Osteoblast (primary cell): ENCODE data around the gene TPRN. TPM values are rescaled to one million over a fixed set of nuclear protein-coding genes. Genes with fewer than 3 reads are reported as not detected.

Source experiments
- DNase-seq: peaks from one replicate; pipeline ENCODE4 v3.0.0; 2011; ENCODE audit warnings: low spot score, mixed read lengths; ENCODE audit not compliant: insufficient read length; ENCODE audit errors: missing footprints
- H2AFZ ChIP-seq: 2 replicates; pipeline ENCODE4 v1.6.0; 2011; ENCODE audit warnings: mild to moderate bottlenecking, low read length
- H3K27ac ChIP-seq: 2 replicates; pipeline ENCODE4 v1.5.1; 2011; ENCODE audit warnings: mild to moderate bottlenecking, low read depth, low read length, moderate library complexity
- H3K27me3 ChIP-seq: 2 replicates; pipeline ENCODE4 v1.6.0; 2012; ENCODE audit warnings: mild to moderate bottlenecking, control low read depth, inconsistent platforms, low read length, moderate library complexity; ENCODE audit not compliant: insufficient read depth
- H3K36me3 ChIP-seq: 2 replicates; pipeline ENCODE4 v1.5.1; 2011; ENCODE audit warnings: mild to moderate bottlenecking, low read length, control low read depth, moderate library complexity; ENCODE audit not compliant: insufficient read depth
- H3K4me1 ChIP-seq: 2 replicates; pipeline ENCODE4 v1.5.1; 2011; ENCODE audit warnings: mild to moderate bottlenecking, low read length, control low read depth, moderate library complexity; ENCODE audit not compliant: insufficient read depth
- H3K4me2 ChIP-seq: 2 replicates; pipeline ENCODE4 v1.6.0; 2011; ENCODE audit warnings: mild to moderate bottlenecking, low read length; ENCODE audit not compliant: insufficient read depth
- H3K4me3 ChIP-seq: fragments of 200-600 bp; sonication (generic); 3 replicates; pipeline ENCODE4 v1.5.1; 2012; ENCODE audit warnings: mild to moderate bottlenecking, low read length, inconsistent platforms; ENCODE audit not compliant: insufficient read depth
- H3K79me2 ChIP-seq: 2 replicates; pipeline ENCODE4 v1.6.0; 2012; ENCODE audit warnings: mild to moderate bottlenecking, low read length, control low read depth, inconsistent platforms; ENCODE audit not compliant: insufficient read depth
- H3K9me3 ChIP-seq: 2 replicates; pipeline ENCODE4 v1.5.1; 2011; ENCODE audit warnings: low read depth, low read length, control low read depth
- H4K20me1 ChIP-seq: 2 replicates; pipeline ENCODE4 v1.6.0; 2012; ENCODE audit warnings: mild to moderate bottlenecking, low read length, control low read depth; ENCODE audit not compliant: insufficient read depth
- CTCF ChIP-seq: IDR thresholded peaks from 2 replicates; pipeline ENCODE4 v1.5.1; 2011; ENCODE audit warnings: mild to moderate bottlenecking, low read depth, low read length, moderate library complexity; ENCODE audit errors: extremely low read depth
- total RNA-seq: library from RNA; depleted of rRNA; stranded (reverse); fragments of >200 nt; gene quantifications from 2 replicates; pipeline ENCODE4 v1.2.3, GENCODE V29; 2012

The TPRN gene
- total RNA-seq, 1 donor = 10.5 TPM

- TF ChIP-seq CTCF = no peak
- H3K27ac ChIP-seq = no peak overlapping the region
- DNase-seq = peak; percentile 89
- H3K27me3 ChIP-seq = peaks cover 11% of the 10 kb centered on the region
- no peaks in the 10 kb centered on the region for H3K4me1 ChIP-seq
- no peaks in the 10 kb centered on the region for H3K9me3 ChIP-seq
- peaks cover 12% of the 10 kb centered on the region for H4K20me1 ChIP-seq
- no peak overlapping the region for H3K4me3 ChIP-seq
- no peaks in the 10 kb centered on the region for H3K79me2 ChIP-seq
- H3K36me3 ChIP-seq = no peaks in the 10 kb centered on the region
- H3K4me2 ChIP-seq = no peak overlapping the region
- H2AFZ ChIP-seq = no peak overlapping the region
These were observed 25.7 kb downstream of the TPRN start for GRCh38 chr9:137174722-137175293.

DNA sequence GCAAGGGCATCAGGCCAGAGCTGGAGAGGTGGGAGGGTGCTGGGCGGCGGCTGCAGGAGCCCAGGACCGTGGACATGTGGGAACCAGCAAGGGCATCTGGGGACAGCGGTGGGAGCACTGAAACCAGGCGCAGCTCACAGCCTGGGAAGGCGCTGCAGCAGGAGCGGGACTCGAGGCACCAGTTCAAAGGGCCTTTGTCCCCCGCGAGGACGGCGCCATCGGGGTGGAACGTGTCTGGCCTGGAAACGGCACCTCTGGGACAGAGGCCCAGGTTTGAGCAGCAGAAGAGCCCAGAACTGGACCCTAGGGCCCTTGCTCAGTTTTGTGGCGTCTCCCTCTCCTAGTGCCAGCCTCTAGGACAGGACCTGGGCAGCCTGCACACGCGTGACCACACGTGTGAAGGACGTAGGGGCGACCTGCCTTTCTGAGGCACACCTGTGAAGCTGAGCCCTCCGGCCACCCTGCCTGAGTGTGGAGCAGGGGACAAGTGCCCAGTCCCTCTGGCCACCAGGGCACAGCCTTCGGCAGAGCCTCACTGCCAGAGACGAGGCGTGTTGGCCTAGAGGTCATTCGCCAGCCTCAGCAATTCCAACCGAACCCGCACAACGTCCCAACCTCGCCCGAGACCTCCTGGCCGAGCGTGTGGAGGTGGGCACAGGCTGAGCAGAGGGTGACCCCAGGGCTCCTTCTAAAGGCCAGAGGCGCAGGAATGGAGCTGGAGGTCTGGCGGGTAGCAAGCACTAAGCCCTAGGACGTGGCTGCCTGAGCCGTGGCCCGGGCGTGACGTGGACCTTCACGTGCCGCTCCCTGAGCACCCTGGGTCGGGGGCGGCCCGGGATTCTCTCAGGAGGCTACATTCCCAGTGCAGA lies 26.5 kb downstream of the TPRN start:
- no peak for TF ChIP-seq CTCF
- H4K20me1 ChIP-seq = peaks cover 9% of the 10 kb centered on the region
- no peak overlapping the region for H3K27ac ChIP-seq
- H2AFZ ChIP-seq = no peak overlapping the region
- H3K4me2 ChIP-seq = no peak overlapping the region
- peaks cover 19% of the 10 kb centered on the region for H3K27me3 ChIP-seq
- H3K4me3 ChIP-seq = no peak overlapping the region
- peak; percentile 91 for DNase-seq
- no peaks in the 10 kb centered on the region for H3K9me3 ChIP-seq
- H3K79me2 ChIP-seq = no peaks in the 10 kb centered on the region
- H3K36me3 ChIP-seq = no peaks in the 10 kb centered on the region
- H3K4me1 ChIP-seq = no peaks in the 10 kb centered on the region

DNA sequence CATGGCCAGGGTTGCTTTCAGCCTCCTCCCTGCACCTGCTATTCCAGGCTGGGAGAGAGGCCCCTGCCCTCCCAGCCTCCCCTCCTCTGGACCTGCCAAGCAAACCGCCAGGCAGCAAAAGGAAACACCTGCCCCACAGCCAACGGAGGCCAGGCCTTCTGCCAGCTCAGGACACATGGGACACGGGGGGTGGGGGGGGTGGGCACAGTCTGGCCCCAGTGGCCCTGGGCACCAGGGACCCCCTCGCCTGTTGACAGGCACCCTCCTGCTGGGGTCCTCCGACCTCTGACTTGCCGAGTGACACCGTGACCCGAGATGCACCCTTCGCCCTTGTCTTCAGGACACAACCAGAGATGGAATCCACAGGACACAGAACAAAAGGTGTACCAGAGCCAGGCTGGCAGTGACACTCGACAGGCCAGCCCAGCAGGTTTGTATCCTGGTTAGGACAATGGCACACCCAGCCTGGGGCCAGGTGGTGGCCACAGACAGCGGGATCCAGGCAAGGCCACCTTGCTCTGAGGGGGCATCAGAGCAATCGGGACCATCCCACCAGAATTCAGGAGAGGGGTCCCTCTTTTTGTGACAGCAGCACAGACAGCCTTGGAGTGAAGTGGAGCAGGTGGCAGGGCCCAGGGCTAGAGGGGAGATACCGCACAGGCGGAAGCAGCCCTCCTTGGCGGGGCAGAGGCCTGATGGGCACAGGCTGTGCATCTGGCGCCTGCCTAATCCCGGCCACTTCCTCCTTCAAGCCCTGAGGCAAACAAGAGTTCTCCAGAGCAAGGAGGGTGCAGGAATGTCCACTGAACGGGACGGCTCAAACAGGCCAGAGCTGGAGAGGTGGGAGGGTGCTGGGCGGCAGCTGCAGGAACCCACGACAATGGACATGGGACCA lies 27.4 kb downstream of the TPRN start:
- TF ChIP-seq CTCF = no peak
- Histone ChIP-seq H3K27ac (no peak overlapping the region), H4K20me1 (peaks cover 4% of the 10 kb centered on the region), H3K4me1 (no peaks in the 10 kb centered on the region), H3K4me3 (no peak overlapping the region), H2AFZ (no peak overlapping the region), H3K9me3 (no peaks in the 10 kb centered on the region), H3K36me3 (no peaks in the 10 kb centered on the region), H3K27me3 (peaks cover 22% of the 10 kb centered on the region), H3K79me2 (no peaks in the 10 kb centered on the region), H3K4me2 (no peak overlapping the region)
- peak; percentile 95 for DNase-seq
